GM23248 (cell line): Measurements from ENCODE around the gene ATG16L2. TPM values are rescaled to one million over a fixed set of nuclear protein-coding genes. Genes with fewer than 3 reads are reported as not detected.
"Not testable (repeated sequence)": the region's sequence is repeated elsewhere in the genome, so short reads cannot be mapped to it uniquely, and the experiment has no call there.

Experiments
- DNase-seq: peaks from one replicate; pipeline ENCODE4 v3.0.0-alpha.2; 2015
- H2AFZ ChIP-seq: fragments of 200-600 bp; sonication (generic); 2 replicates; pipeline ENCODE4 v1.6.1; 2016; ENCODE audit warnings: antibody characterized with exemption
- H3F3A ChIP-seq: fragments of 200-600 bp; sonication (generic); 2 replicates; pipeline ENCODE4 v1.6.1; 2016; ENCODE audit warnings: mild to moderate bottlenecking, antibody characterized with exemption, mixed run types; ENCODE audit not compliant: insufficient read depth
- H3K27ac ChIP-seq: fragments of 200-600 bp; sonication (generic); 2 replicates; pipeline ENCODE4 v1.5.1; 2016; ENCODE audit warnings: mild to moderate bottlenecking
- H3K27me3 ChIP-seq: fragments of 200-600 bp; sonication (generic); replicated peaks from 2 replicates; pipeline ENCODE4 v1.6.1; 2016; ENCODE audit warnings: mild to moderate bottlenecking; ENCODE audit not compliant: insufficient read depth
- H3K36me3 ChIP-seq: fragments of 200-600 bp; sonication (generic); 2 replicates; pipeline ENCODE4 v1.6.1; 2016; ENCODE audit warnings: low read depth, mild to moderate bottlenecking
- H3K4me1 ChIP-seq: fragments of 200-600 bp; sonication (generic); 2 replicates; pipeline ENCODE4 v1.6.1; 2016; ENCODE audit warnings: mild to moderate bottlenecking; ENCODE audit not compliant: insufficient read depth
- H3K4me2 ChIP-seq: fragments of 200-600 bp; sonication (generic); one replicate; pipeline ENCODE4 v1.6.1; 2016; ENCODE audit warnings: mild to moderate bottlenecking; ENCODE audit not compliant: unreplicated experiment
- H3K4me3 ChIP-seq: fragments of 200-600 bp; sonication (generic); 2 replicates; pipeline ENCODE4 v1.5.1; 2016; ENCODE audit warnings: mild to moderate bottlenecking
- H3K79me2 ChIP-seq: fragments of 200-600 bp; sonication (generic); 2 replicates; pipeline ENCODE4 v1.6.1; 2016; ENCODE audit warnings: mild to moderate bottlenecking; ENCODE audit not compliant: insufficient read depth
- H3K9ac ChIP-seq: fragments of 200-600 bp; sonication (generic); 2 replicates; pipeline ENCODE4 v1.6.1; 2016; ENCODE audit warnings: mild to moderate bottlenecking
- H3K9me2 ChIP-seq: fragments of 200-600 bp; sonication (generic); 2 replicates; pipeline ENCODE4 v1.6.1; 2016; ENCODE audit warnings: mixed run types, mild to moderate bottlenecking, moderate library complexity; ENCODE audit not compliant: insufficient read depth
- H3K9me3 ChIP-seq: fragments of 200-600 bp; sonication (generic); one replicate; pipeline ENCODE4 v1.6.1; 2017; ENCODE audit warnings: low read depth
- H4K20me1 ChIP-seq: fragments of 200-600 bp; sonication (generic); 2 replicates; pipeline ENCODE4 v1.6.0; 2016; ENCODE audit not compliant: insufficient read depth
- EZH2 ChIP-seq: fragments of 200-600 bp; sonication (generic); IDR thresholded peaks from 2 replicates; pipeline ENCODE4 v1.6.1; 2018; ENCODE audit warnings: antibody characterized with exemption, mild to moderate bottlenecking; ENCODE audit not compliant: insufficient read depth, poor library complexity, severe bottlenecking
- EZH2phosphoT487 ChIP-seq: fragments of 200-600 bp; sonication (generic); IDR thresholded peaks from 2 replicates; pipeline ENCODE4 v1.6.1; 2018; ENCODE audit warnings: antibody characterized with exemption, moderate library complexity, mild to moderate bottlenecking, low read depth; ENCODE audit not compliant: insufficient read depth
- WGBS, 2 experiments: methylation state at CpG; one replicate each; pipeline ENCODE4 v1.1.6; 2015 to 2017; ENCODE audit warnings: low lambda C conversion rate in 2 of 2, low coverage in 1 of 2; ENCODE audit errors: missing lambda C conversion rate in 2 of 2; 5-methylcytosine and 5-hydroxymethylcytosine counted together
- in situ Hi-C: fragments of 300-500 bp; cut with MboI; formaldehyde crosslinking; loops from 2 replicates; pipeline ENCODE4 v1.15.0; 2020
- polyA plus RNA-seq: library from polyadenylated mRNA; unstranded; fragments of >200 nt; fragmentation: Nextera tagmentation; extraction: Ambion mirVana; gene quantifications from 2 replicates; pipeline ENCODE4 v1.2.1, GENCODE V29; 2016
- total RNA-seq: library from RNA; depleted of rRNA; stranded (reverse); fragments of >200 nt; shearing (Covaris generic); gene quantifications from 2 replicates; pipeline ENCODE4 v1.2.3, GENCODE V29; 2014

Gene ATG16L2
- total and polyA plus RNA-seq, 2 experiments from 2014 or later, result 12.3 to 14.3 TPM

DNA sequence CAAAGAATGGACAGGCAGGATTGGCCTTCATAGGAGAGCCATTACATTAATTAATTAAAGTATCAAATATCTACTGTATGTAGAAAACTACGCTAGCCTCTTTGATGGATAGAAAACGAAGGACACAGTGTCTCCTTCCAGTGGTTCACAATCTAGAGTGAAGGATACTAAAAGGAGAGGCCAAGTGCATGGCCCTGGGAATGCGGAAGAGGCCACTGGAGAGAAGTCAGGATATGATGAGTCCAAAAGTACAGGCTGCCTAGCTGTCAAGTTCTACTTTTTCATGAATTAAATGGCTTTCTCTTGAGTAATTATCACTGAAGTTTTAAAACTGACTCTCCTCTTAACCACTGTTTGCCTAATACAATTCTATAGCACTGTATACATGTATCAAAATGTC is 41.9 kb downstream of the ATG16L2 start:
- Histone ChIP-seq H3K4me1 (peaks cover 17% of the 10 kb centered on the region), H2AFZ (no peak overlapping the region), H3K9me3 (no peaks in the 10 kb centered on the region), H3K36me3 (no peaks in the 10 kb centered on the region), H3K79me2 (no peaks in the 10 kb centered on the region), H3K9ac (no peak overlapping the region), H3K27me3 (no peaks in the 10 kb centered on the region), H3F3A (no peaks in the 10 kb centered on the region), H4K20me1 (no peaks in the 10 kb centered on the region), H3K4me3 (no peak overlapping the region), H3K27ac (no peak overlapping the region), H3K4me2 (no peak overlapping the region), H3K9me2 (no peaks in the 10 kb centered on the region)
- no peak for DNase-seq
- in situ Hi-C loops, result no loop called here
- no peak for TF ChIP-seq EZH2
- no peak for TF ChIP-seq EZH2phosphoT487
- WGBS, 2 experiments, result 80 to 81% methylated on average over 3 of the region's 3 CpGs

DNA sequence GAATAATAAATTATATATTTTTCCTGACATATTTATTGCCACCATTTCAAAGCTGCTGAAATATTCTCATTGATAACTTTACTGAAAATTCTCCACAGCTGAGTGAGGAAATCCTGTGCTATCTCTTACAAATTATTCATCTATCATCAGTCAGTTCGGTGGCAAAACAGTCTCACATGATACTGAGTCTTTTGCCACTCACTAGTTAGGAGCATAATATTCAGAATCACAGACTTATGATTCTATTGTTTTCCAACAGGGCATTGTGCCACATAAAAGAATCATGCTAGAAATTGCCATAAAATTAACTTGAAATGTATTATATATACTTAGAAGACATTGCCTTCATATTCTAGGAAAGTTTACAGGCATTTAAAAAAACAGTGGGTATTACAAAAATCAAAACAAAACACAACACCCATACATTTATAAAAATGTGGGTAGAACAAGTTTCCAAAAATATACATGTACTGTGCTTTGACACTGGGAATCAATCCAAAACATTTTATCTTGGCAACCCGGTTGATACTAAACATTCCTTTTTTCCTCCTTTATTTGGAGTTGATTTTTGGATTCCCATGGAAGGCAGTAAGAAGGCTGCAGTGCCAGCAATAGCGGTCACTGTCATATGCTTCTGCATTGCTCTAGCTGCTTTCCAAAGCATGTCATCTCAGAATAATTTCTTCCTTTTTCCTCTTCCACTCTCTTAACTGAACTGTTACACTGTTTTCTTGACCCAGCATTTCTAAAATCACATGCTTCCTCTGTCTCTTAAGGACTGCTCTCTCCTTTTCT is 42.5 kb downstream of the ATG16L2 start:
- no peaks in the 10 kb centered on the region for H3K27me3 ChIP-seq
- in situ Hi-C loops, result no loop called here
- H4K20me1 ChIP-seq, result no peaks in the 10 kb centered on the region
- H3K4me2 ChIP-seq, result peak overlapping the region; percentile 5
- no peak overlapping the region for H3K27ac ChIP-seq
- H3F3A ChIP-seq, result no peaks in the 10 kb centered on the region
- H3K4me1 ChIP-seq, result peaks cover 17% of the 10 kb centered on the region
- no peaks in the 10 kb centered on the region for H3K9me3 ChIP-seq
- H3K79me2 ChIP-seq, result no peaks in the 10 kb centered on the region
- H3K36me3 ChIP-seq, result no peaks in the 10 kb centered on the region
- 8 to 11% methylated on average over 3 of the region's 3 CpGs for WGBS, 2 experiments
- no peaks in the 10 kb centered on the region for H3K9me2 ChIP-seq
- no peak overlapping the region for H2AFZ ChIP-seq
- TF ChIP-seq EZH2phosphoT487 (no peak), EZH2 (no peak)
- H3K4me3 ChIP-seq, result no peak overlapping the region
- no peak overlapping the region for H3K9ac ChIP-seq
- no peak for DNase-seq

DNA sequence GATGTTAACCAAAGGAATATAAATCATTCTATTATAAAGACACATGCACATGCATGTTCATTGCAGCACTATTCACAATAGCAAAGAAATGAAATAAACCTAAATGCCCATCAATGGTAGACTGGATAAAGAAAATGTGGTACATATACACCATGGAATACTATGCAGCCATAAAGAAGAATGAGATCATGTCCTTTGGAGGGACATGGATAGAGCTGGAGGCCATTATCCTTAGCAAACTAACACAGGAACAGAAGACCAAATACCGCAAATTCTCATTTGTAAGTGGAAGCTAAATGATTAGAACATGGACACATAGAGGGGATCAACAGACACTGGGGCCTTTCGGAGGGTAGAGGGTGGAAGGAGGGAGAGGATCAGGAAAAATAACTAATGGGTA is 44.1 kb downstream of the ATG16L2 start:
- H3F3A ChIP-seq, H3K27me3 ChIP-seq, H3K27ac ChIP-seq, DNase-seq, H3K79me2 ChIP-seq, H3K36me3 ChIP-seq, H3K4me3 ChIP-seq, H3K9me2 ChIP-seq, H3K9me3 ChIP-seq, H2AFZ ChIP-seq, H3K9ac ChIP-seq, H4K20me1 ChIP-seq, in situ Hi-C loops, H3K4me2 ChIP-seq: not testable (repeated sequence)
- 96 to 100% methylated on average over 2 of the region's 2 CpGs for WGBS, 2 experiments
- H3K4me1 ChIP-seq, result peaks cover 17% of the 10 kb centered on the region

DNA sequence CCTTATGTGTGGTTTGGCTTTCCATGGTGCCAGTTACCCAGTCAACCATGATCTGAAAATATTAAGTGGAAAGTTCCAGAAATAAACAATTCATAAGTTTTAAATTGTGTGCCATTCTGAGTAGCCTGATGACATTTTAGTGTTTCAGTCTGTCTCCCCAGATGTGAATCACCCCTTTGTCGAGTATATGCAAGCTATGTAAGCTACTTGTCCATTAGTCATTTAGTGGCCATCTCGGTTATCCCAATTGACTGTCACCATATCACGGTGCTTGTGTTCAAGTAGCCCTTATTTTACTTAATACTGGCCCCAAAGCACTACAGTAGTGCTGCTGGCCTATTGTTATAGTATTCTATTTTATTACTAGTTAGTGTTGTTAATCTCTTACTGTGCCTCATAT is 44.9 kb downstream of the ATG16L2 start:
- in situ Hi-C loops, result no loop called here
- Histone ChIP-seq H3K27ac (no peak overlapping the region), H3K9me3 (no peaks in the 10 kb centered on the region), H3F3A (no peaks in the 10 kb centered on the region; the same call in 1 of the 2 replicates), H3K4me3 (no peak overlapping the region), H4K20me1 (no peaks in the 10 kb centered on the region), H2AFZ (no peak overlapping the region), H3K4me1 (peaks cover 20% of the 10 kb centered on the region), H3K4me2 (no peak overlapping the region), H3K79me2 (no peaks in the 10 kb centered on the region), H3K36me3 (no peaks in the 10 kb centered on the region), H3K27me3 (no peaks in the 10 kb centered on the region), H3K9ac (no peak overlapping the region), H3K9me2 (no peaks in the 10 kb centered on the region)
- 34 to 39% methylated on average over 3 of the region's 3 CpGs for WGBS, 2 experiments
- TF ChIP-seq EZH2phosphoT487 (no peak), EZH2 (no peak)
- peak; percentile 49 for DNase-seq

DNA sequence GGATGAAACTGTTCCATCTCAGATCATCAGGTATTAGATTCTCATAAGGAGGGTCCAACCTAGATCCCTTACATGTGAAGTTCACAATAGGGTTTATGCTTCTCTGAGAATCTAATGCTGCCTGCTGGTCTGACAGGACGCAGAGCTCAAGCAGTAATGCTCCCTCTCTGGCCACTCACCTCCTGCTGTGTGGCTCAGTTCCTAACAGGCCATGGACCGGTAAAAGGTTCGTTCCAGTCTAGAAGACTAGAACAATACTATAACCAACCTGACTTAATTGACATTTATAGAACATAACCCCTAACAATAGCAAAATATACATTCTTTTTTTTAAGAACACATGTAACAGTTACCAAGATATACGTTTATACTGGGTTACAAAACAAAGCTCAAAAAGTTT is 45.8 kb downstream of the ATG16L2 start:
- in situ Hi-C loops, result no loop called here
- TF ChIP-seq EZH2 (no peak), EZH2phosphoT487 (no peak)
- DNase-seq, result no peak
- H3K4me3 ChIP-seq, result no peak overlapping the region
- no peak overlapping the region for H3K9ac ChIP-seq
- H3K27me3 ChIP-seq, result no peaks in the 10 kb centered on the region
- H3K4me1 ChIP-seq, result peaks cover 29% of the 10 kb centered on the region
- no peak overlapping the region for H3K4me2 ChIP-seq
- H3K9me3 ChIP-seq, result no peaks in the 10 kb centered on the region
- H3K36me3 ChIP-seq, result no peaks in the 10 kb centered on the region
- peaks cover 9% of the 10 kb centered on the region for H3F3A ChIP-seq
- H3K9me2 ChIP-seq, result no peaks in the 10 kb centered on the region
- no peaks in the 10 kb centered on the region for H4K20me1 ChIP-seq
- H2AFZ ChIP-seq, result no peak overlapping the region
- no peak overlapping the region for H3K27ac ChIP-seq
- H3K79me2 ChIP-seq, result no peaks in the 10 kb centered on the region
- WGBS, 2 experiments, result 95 to 96% methylated on average over 4 of the region's 4 CpGs
